SK-N-SH (cell line): Measurements from ENCODE around the gene PRF1. TPM values are rescaled to one million over a fixed set of nuclear protein-coding genes. Genes with fewer than 3 reads are reported as not detected.
A peak's percentile ranks its signal among the peaks of the same experiment; 100 is the strongest.

ENCODE experiments used
- CTCF ChIA-PET: fragments of 300-600, 350-600 bp; formaldehyde crosslinking; extraction: SDS; loops from one replicate; lab custom pipeline; 2021; lab: Yijun Ruan, JAX
- POLR2A ChIA-PET: fragments of 350-600 bp; sonication (Branson Sonifier 250); formaldehyde crosslinking; extraction: SDS; loops from one replicate; lab custom pipeline; 2020; ENCODE audit warnings: antibody characterized with exemption, inconsistent platforms; lab: Yijun Ruan, JAX
- DNase-seq: peaks from one replicate; pipeline ENCODE4 v3.0.0; 2012
- H2AFZ ChIP-seq: fragments of 200-600 bp; sonication (generic); 2 replicates; pipeline ENCODE4 v1.8.1; 2016; ENCODE audit warnings: antibody characterized with exemption, mild to moderate bottlenecking, low read depth
- H3F3A ChIP-seq: fragments of 200-600 bp; sonication (generic); replicated peaks from 2 replicates; pipeline ENCODE3; 2016; ENCODE audit warnings: antibody characterized with exemption, mild to moderate bottlenecking; ENCODE audit not compliant: insufficient read depth
- H3K27ac ChIP-seq, 2 experiments: fragments of 200-500 bp in 1 of 2; fragments of 200-600 bp in 1 of 2; sonication (Bioruptor generic) in 1 of 2; sonication (generic), shearing (Covaris generic) in 1 of 2; 2 replicates each; pipeline versions ENCODE4 v1.5.1 to v1.6.1; 2014 to 2016; ENCODE audit warnings: low read depth in 2 of 2, inconsistent platforms in 1 of 2, low read length in 1 of 2, mild to moderate bottlenecking in 1 of 2, mixed read lengths in 1 of 2
- H3K27me3 ChIP-seq: fragments of 200-600 bp; sonication (generic), shearing (Covaris generic); 2 replicates; pipeline ENCODE4 v1.6.1; 2016; ENCODE audit warnings: mixed run types; ENCODE audit not compliant: insufficient read depth
- H3K36me3 ChIP-seq, 2 experiments: fragments of 200-500 bp in 1 of 2; fragments of 200-600 bp in 1 of 2; sonication (Bioruptor generic) in 1 of 2; sonication (generic) in 1 of 2; replicated peaks in 1 of 2; 2 replicates each; pipeline versions ENCODE3 to v1.5.1; 2014 to 2016; ENCODE audit warnings: low read length in 1 of 2, mild to moderate bottlenecking in 1 of 2; ENCODE audit not compliant: insufficient read depth in 2 of 2, control insufficient read depth in 1 of 2
- H3K4me1 ChIP-seq, 2 experiments: fragments of 200-500 bp in 1 of 2; fragments of 200-600 bp in 1 of 2; sonication (Bioruptor generic) in 1 of 2; sonication (generic), shearing (Covaris generic) in 1 of 2; 2 replicates each; pipeline versions ENCODE4 v1.5.1 to v1.6.1; 2014 to 2016; ENCODE audit warnings: low read depth in 1 of 2, low read length in 1 of 2, mixed run types in 1 of 2; ENCODE audit not compliant: insufficient read depth in 2 of 2, control insufficient read depth in 1 of 2
- H3K4me2 ChIP-seq: fragments of 200-600 bp; sonication (generic), shearing (Covaris generic); 2 replicates; pipeline ENCODE4 v1.6.1; 2017; ENCODE audit warnings: mixed run types
- H3K4me3 ChIP-seq, 2 experiments: fragments of 200-500 bp in 1 of 2; fragments of 200-600 bp in 1 of 2; sonication (Bioruptor generic) in 1 of 2; sonication (generic), shearing (Covaris generic) in 1 of 2; 2 replicates each; pipeline versions ENCODE4 v1.5.1 to v1.8.1; 2014 to 2016; ENCODE audit warnings: low read depth in 2 of 2, inconsistent platforms in 1 of 2, low read length in 1 of 2, mild to moderate bottlenecking in 1 of 2, mixed read lengths in 1 of 2, moderate library complexity in 1 of 2
- H3K79me2 ChIP-seq: fragments of 200-600 bp; sonication (generic); 2 replicates; pipeline ENCODE4 v1.8.1; 2017; ENCODE audit warnings: mild to moderate bottlenecking; ENCODE audit not compliant: insufficient read depth
- H3K9ac ChIP-seq: fragments of 200-600 bp; sonication (generic); 2 replicates; pipeline ENCODE4 v1.6.1; 2017; ENCODE audit warnings: mixed run types
- H3K9me2 ChIP-seq: fragments of 200-600 bp; sonication (generic); 2 replicates; pipeline ENCODE4 v1.6.1; 2017; ENCODE audit warnings: mixed run types
- H3K9me3 ChIP-seq: fragments of 200-600 bp; sonication (generic); 2 replicates; pipeline ENCODE4 v1.6.1; 2017; ENCODE audit warnings: mixed run types, mild to moderate bottlenecking, moderate library complexity
- H4K20me1 ChIP-seq: fragments of 200-600 bp; sonication (generic); 2 replicates; pipeline ENCODE4 v1.6.1; 2017; ENCODE audit warnings: mild to moderate bottlenecking, mixed run types; ENCODE audit not compliant: insufficient read depth
- CTCF ChIP-seq: fragments of 200-600 bp; sonication (generic); IDR thresholded peaks from 2 replicates; pipeline ENCODE4 v1.6.1; 2017; ENCODE audit warnings: antibody characterized with exemption, mild to moderate bottlenecking, moderate library complexity
- ELF1 ChIP-seq: IDR thresholded peaks from 2 replicates; pipeline ENCODE4 v1.4.0; 2012
- EZH2phosphoT487 ChIP-seq: fragments of 200-600 bp; sonication (generic); IDR thresholded peaks from 2 replicates; pipeline ENCODE4 v1.6.1; 2017; ENCODE audit warnings: low read depth, mixed run types, mild to moderate bottlenecking, antibody characterized with exemption, moderate library complexity, borderline replicate concordance
- FOSL2 ChIP-seq: IDR thresholded peaks from 2 replicates; pipeline ENCODE4 v1.4.0; 2012; ENCODE audit warnings: low read depth, mild to moderate bottlenecking, moderate library complexity, borderline replicate concordance
- FOXJ3 ChIP-seq: sonication (generic); formaldehyde crosslinking; IDR thresholded peaks from 2 replicates; pipeline ENCODE4 v1.5.1; 2020; ENCODE audit warnings: mild to moderate bottlenecking, missing genetic modification reagents
- IRF3 ChIP-seq: fragments of 150-350 bp; IDR thresholded peaks from 2 replicates; pipeline ENCODE4 v1.6.1; 2016; ENCODE audit warnings: mild to moderate bottlenecking, low read depth, low read length
- POLR2AphosphoS5 ChIP-seq: IDR thresholded peaks from 2 replicates; pipeline ENCODE4 v1.6.1; 2012; ENCODE audit warnings: low read depth, low read length
- RAD21 ChIP-seq: IDR thresholded peaks from 2 replicates; pipeline ENCODE4 v1.6.1; 2012; ENCODE audit warnings: mild to moderate bottlenecking, low read length
- RFX5 ChIP-seq: IDR thresholded peaks from 2 replicates; pipeline ENCODE4 v1.6.1; 2012; ENCODE audit warnings: mild to moderate bottlenecking, improper control_type of control experiment, low read length
- RXRA ChIP-seq: IDR thresholded peaks from 2 replicates; pipeline ENCODE4 v1.4.0; 2012; ENCODE audit warnings: low read depth, mild to moderate bottlenecking, borderline replicate concordance
- SIN3A ChIP-seq: IDR thresholded peaks from 2 replicates; pipeline ENCODE4 v1.6.1; 2012; ENCODE audit warnings: low read depth, mild to moderate bottlenecking, low read length, moderate library complexity, borderline replicate concordance
- SMC3 ChIP-seq: IDR thresholded peaks from 2 replicates; pipeline ENCODE4 v1.6.1; 2012; ENCODE audit warnings: low read depth, low read length, improper control_type of control experiment
- TAF1 ChIP-seq: IDR thresholded peaks from 2 replicates; pipeline ENCODE4 v1.6.1; 2012; ENCODE audit warnings: low read depth, mild to moderate bottlenecking, low read length, moderate library complexity, borderline replicate concordance
- TCF12 ChIP-seq: IDR thresholded peaks from 2 replicates; pipeline ENCODE4 v1.4.0; 2012
- TEAD4 ChIP-seq: IDR thresholded peaks from 2 replicates; pipeline ENCODE4 v1.4.0; 2012; ENCODE audit warnings: mild to moderate bottlenecking, borderline replicate concordance; ENCODE audit not compliant: insufficient read depth
- YY1 ChIP-seq: IDR thresholded peaks from 2 replicates; pipeline ENCODE4 v1.4.0; 2012; ENCODE audit warnings: low read depth, mild to moderate bottlenecking
- ZBTB33 ChIP-seq: IDR thresholded peaks from 2 replicates; pipeline ENCODE4 v1.4.0; 2012; ENCODE audit warnings: low read depth, borderline replicate concordance
- WGBS: methylation state at CpG from one replicate; pipeline ENCODE4 v1.1.6; 2017; ENCODE audit warnings: low lambda C conversion rate; 5-methylcytosine and 5-hydroxymethylcytosine counted together
- polyA plus RNA-seq, 3 experiments: library from polyadenylated mRNA; depleted of rRNA; stranded (reverse); fragments of >200 nt; gene quantifications; 2 replicates each; pipeline ENCODE4 v1.2.3, GENCODE V29; 2012

Gene PRF1
- polyA plus RNA-seq, 1 of the 3 experiments (the other 2 are of a cell fraction) = not detected

DNA sequence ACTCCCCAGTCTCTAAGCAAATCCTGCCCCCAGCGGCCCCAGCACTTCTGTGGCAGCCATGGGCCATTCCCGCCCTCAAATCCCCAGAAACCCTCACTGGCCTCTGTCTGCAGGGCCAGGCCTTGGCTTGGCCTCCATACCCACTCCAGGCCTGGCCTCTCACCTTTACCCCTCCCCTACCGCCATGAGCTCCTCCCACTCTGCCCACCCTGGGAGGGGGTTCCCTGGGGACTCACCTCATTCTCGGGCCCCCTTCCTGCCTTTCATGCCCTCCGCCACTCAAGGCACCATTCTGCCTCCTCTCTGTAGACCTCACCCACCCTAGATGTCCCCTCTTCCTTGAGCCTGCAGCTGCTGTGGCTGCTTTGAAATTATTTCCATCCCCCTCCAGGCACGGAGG is 41.0 kb downstream of the PRF1 start (continued):
- TF ChIP-seq RFX5 = no peak

- H3K9ac ChIP-seq = no peak overlapping the region
- CTCF ChIA-PET = interaction anchor here (1.2 to 5.9 kb wide), 5 partner anchors 11 to 342 kb away, joined by 3 to 42 read pairs (median 4); no protein-coding TSS in a partner anchor
- POLR2A ChIA-PET = no interaction called here
Measured at GRCh38 chr10:70561070-70561469, 41.5 kb downstream of the PRF1 start.

GRCh38 chr10:70560511-70560941 is 42.0 kb downstream of the PRF1 start:
- Histone ChIP-seq H3K4me3 (no peak overlapping the region), H3K27me3 (no peaks in the 10 kb centered on the region), H3K4me2 (no peak overlapping the region), H3K9ac (no peak overlapping the region), H3K4me1 (peaks cover 0 to 58% of the 10 kb centered on the region in 2 experiments; a peak in 1 of 4 replicates), H3K9me2 (no peaks in the 10 kb centered on the region), H4K20me1 (no peaks in the 10 kb centered on the region), H3K36me3 (no peaks in the 10 kb centered on the region), H3K79me2 (no peaks in the 10 kb centered on the region), H2AFZ (no peak overlapping the region), H3K9me3 (no peaks in the 10 kb centered on the region), H3K27ac (peak overlapping the region in 1 of 2 experiments; percentile 93; a peak in 1 of 4 replicates), H3F3A (no peaks in the 10 kb centered on the region)
- no peak for DNase-seq
- TF ChIP-seq YY1 = no peak
- TF ChIP-seq SIN3A = no peak
- TF ChIP-seq ZBTB33 = no peak
- TF ChIP-seq SMC3 = no peak
- no peak for TF ChIP-seq POLR2AphosphoS5
- TF ChIP-seq IRF3 = no peak
- no peak for TF ChIP-seq FOXJ3
- TF ChIP-seq ELF1 = no peak
- TF ChIP-seq TEAD4 = no peak
- no peak for TF ChIP-seq TCF12
- no peak for TF ChIP-seq RXRA
- TF ChIP-seq FOSL2 = no peak
- TF ChIP-seq RAD21 = no peak
- TF ChIP-seq CTCF = no peak
- ChIA-PET POLR2A (no interaction called here), CTCF (interaction anchor here (0.7 to 5.9 kb wide), 7 partner anchors 10 to 256 kb away, joined by 3 to 42 read pairs (median 4); partner anchors contain the start of gene SGPL1)
- WGBS = 90% methylated on average over 8 of the region's 14 CpGs

More at GRCh38 chr10:70561070-70561469, 41.5 kb downstream of the PRF1 start:
- H3K79me2 ChIP-seq = no peaks in the 10 kb centered on the region
- no peaks in the 10 kb centered on the region for H3K36me3 ChIP-seq
- no peak overlapping the region for H3K4me3 ChIP-seq
- no peaks in the 10 kb centered on the region for H3K9me2 ChIP-seq
- WGBS = 83% methylated on average over 9 of the region's 10 CpGs
- no peak for TF ChIP-seq TAF1
- TF ChIP-seq POLR2AphosphoS5 = no peak
- no peak for TF ChIP-seq EZH2phosphoT487
- H3K27ac ChIP-seq = peak overlapping the region in 1 of 2 experiments; percentile 93; a peak in 1 of 4 replicates
- H3F3A ChIP-seq = no peaks in the 10 kb centered on the region
- H3K4me2 ChIP-seq = no peak overlapping the region
- H3K27me3 ChIP-seq = no peaks in the 10 kb centered on the region
- no peaks in the 10 kb centered on the region for H4K20me1 ChIP-seq
- H3K4me1 ChIP-seq = peaks cover 0 to 58% of the 10 kb centered on the region in 2 experiments; a peak in 1 of 4 replicates
- H3K9me3 ChIP-seq = no peaks in the 10 kb centered on the region
- no peak for DNase-seq
- H2AFZ ChIP-seq = no peak overlapping the region
